Hematopoietic multipotent progenitor cell treated with erythropoietin and hydrocortisone succinate and interleukin-3 and kit ligand, for 15 days (in vitro differentiated cells): ENCODE measurements around the gene MINPP1.
A peak's percentile ranks its signal among the peaks of the same experiment; 100 is the strongest.

ENCODE experiments used
- DNase-seq: peaks from one replicate; pipeline ENCODE4 v3.0.0-alpha.2; 2015; ENCODE audit warnings: low spot score

The MINPP1 gene

DNA sequence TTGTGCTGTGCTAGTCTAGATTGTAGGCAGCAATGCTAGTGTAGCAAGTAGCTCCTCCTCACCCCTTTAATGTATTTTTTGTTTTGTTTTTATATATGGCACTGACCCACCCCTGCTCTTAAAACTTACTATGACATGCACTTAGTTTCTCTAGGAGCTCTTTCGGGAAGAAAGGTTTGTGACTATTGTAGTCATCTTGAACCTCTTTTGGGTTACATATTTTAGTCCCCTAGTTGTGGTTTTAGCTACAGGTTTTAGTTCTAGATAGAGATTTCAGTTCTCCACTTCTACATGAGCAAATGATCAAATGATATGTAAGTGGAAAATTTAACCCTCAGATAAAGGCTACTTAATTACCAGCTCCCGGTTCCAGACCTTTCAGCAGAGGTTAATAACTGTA lies 14.9 kb downstream of the MINPP1 start:
- DNase-seq = no peak

DNA sequence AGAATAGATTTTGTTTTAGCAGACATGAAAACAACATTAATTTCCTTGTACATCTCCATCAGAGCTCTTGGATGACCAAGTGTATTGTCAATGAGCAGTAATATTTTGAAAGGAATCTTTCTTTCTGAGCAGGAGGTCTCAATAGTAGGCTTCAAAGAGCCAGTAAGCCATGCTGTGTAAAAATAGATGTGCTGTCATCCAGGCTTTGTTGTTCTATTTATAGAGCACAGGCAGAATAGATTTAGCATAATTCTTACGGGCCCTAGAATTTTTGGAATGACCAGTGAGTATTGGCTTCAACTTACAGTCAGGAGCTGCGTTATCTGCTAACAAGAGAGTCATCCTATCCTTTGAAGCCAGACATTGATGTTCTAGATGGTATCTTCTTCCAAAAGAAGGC lies 19.0 kb downstream of the MINPP1 start:
- no peak for DNase-seq

DNA sequence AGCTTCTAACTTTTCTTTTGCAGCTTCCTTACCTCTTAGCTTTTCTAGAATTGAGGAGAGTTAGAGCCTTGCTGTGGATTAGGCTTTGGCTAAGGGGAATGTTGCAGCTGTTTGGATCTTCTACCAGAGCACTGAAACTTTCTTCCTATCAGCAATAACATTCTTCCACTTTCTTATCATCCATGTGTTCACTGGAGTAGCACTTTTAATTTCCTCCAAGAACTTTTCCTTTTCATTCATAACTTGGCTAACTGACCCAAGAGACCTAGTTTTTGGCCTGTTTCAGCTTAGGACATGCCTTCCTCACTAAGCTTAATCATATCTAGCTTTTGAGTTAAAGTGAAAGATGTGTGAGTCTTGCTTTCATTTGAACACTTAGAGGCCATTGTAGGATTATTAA lies 19.6 kb downstream of the MINPP1 start:
- DNase-seq = no peak

DNA sequence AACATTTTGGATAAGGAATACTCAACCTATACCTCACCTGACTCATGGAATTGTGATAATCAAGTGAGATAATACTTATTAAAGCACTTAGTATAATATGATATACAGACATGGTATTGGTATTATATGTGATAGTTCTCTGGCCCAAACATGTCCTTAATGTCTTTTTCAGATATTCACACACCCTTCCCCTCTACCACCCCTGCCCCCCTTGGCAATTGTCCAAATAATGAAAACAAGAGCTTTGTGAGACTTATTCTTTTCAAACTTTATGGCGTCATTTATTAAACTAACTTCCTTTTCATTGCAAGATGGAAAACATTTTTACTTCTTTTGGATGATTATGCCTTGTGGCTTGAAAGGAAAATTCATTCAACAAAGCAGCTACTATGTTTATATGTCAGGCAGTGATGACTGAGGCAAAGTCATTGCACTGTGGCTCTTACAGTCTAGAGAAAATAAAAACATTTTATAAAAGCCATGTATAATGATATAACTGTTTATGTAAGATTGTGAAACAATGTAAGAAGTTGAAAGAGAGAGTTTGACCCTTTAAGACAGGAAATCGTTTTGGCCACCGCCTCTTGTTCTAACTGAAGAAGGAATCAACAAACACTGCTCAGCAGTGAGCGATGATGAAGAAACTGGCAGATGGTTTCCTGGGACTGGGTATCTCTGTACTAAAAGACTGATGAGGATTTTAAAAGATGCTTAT lies 27.4 kb downstream of the MINPP1 start:
- no peak for DNase-seq

DNA sequence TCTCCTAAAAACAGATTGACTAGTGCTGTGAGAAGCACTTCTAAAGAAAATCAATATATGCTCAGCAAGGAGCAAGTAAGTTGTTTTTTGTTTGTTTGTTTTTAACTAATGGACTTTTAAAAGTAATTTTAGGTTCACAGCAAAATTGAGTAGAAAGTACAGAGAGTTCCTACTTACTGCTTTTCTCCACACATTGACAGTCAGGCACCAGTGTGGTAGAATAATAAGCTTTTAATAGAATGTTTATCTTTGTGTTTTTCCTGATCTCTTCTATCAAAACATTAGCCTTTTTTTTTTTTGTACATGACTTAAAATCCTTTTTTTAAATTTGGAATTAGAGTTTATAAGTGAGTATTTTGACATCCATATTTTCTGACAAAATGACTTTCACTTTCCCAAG lies 28.0 kb downstream of the MINPP1 start:
- no peak for DNase-seq

DNA sequence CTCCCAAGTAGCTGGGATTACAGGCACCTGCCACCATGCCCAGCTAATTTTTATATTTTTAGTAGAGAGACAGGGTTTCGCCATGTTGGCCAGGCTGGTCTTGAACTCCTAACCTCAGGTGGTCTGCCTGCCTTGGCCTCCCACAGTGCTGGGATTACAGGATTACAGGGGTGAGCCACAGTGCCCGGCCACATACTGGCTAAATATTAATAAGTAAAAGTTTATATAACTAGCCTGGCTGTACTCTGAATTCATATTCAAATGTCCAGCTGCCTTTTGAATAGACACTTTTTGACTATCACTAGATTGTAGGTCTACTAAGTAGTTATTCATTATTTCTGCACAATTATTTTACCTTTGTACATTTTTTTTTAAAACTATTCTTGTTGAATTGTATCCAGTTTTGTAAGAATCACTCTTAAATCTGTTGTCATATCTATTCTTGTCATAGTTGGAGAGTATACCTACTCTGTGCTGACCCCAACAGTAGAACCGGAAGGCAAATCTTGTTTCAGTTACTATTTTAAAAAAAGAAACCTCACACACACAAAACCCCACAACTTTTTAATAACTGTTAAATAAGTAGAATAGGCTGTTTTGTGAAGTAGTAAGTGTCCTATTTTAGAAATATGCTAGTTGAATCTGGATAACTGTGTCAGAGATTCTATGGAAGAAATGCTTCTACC lies 29.6 kb downstream of the MINPP1 start:
- no peak for DNase-seq

DNA sequence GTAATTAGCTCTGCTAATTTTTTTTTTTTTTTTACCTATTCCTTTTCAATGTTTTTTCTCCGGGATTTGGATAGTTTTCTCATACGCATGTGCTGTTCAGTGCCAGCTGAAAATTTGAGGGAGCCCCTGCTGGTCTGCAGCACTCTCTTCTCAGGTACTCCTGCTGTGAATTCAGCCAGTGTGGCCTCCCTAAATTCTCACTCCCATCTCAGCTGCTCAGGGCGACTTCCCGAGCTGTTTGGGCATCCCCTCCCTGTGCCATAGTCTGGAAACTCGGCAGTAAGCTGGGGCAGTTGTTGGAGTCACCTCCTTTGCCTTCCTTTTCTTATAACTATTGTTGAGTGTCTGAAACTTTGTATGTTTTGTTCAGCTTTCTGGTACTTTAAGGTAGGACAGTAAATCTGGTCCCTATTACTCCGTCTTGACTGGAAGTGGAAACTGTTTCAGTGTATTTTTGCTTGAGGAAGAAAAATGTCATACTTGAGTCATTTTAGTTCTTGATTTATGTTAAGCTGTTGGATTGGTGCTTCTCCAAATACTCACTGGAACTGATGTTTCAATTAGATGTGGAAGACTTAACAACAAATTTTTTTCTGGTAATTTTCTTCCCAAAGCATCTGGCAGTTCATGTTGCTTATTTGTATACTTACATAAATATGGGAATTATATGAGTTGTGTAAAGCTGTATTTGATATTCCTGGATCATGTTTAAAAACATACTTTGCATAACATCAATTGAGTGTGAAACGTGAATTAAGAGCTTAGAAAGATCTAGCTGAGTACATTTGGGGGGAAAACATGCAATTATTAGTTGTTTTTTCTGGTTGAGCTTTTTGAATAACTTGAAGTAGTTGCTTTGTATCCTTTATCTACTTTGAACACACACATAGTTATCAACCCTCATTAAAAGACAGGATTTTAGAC lies 33.7 kb downstream of the MINPP1 start:
- DNase-seq = no peak

DNA sequence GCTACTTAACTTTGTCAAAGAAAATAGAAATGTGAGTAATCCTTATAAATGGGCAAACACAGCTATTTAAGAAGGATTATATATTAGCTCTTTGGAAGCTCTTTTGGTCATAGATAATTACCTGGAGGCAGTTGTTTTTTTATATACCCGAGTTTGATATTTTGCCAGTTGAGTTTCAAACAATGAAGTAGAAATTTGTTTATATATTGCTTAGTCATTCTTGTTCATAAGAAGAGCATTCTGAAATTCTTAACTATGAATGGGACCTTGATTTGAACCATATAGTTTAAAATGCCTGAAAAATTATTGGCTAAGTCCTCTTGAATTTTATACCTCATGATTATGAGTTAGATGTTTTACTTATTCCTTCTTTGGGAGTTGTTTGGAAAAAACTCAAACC lies 36.4 kb downstream of the MINPP1 start:
- no peak for DNase-seq

DNA sequence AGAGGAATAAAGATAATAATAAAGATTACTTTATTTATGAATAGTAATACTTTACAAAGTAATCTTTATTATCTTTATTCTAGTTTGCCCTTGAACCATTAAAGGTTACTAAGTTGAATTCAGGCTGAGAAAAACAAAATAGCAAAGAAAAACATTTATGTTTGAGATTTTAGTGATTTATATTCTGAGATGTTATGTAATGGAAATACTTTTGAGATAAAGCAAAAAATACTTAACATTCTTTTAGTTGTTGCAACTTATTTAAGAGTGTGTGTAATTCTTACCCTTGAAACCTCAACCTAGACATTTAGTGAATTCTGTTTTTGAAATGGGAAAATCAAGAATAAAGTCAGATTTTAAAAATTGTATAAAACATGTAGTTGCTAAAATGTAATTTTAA lies 40.0 kb downstream of the MINPP1 start:
- no peak for DNase-seq

DNA sequence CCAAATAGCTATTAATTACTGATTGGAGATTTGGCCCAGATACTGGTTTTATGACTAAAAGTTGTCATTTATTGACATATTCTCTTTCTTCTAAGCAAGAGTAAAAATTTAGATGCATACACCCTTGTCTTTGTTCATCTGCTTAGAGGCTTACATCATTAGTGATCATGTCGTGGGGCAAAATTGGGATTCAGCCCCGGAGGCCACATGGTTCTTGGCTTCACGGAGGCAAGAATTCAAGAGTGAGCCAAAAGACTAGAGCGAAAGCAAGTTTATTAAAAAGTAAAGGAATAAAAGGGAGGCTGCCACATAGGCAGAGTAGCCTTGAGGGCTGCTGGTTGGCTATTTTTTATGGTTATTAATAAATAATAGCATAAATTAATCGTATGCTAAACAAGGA lies 41.1 kb downstream of the MINPP1 start:
- DNase-seq = no peak

DNA sequence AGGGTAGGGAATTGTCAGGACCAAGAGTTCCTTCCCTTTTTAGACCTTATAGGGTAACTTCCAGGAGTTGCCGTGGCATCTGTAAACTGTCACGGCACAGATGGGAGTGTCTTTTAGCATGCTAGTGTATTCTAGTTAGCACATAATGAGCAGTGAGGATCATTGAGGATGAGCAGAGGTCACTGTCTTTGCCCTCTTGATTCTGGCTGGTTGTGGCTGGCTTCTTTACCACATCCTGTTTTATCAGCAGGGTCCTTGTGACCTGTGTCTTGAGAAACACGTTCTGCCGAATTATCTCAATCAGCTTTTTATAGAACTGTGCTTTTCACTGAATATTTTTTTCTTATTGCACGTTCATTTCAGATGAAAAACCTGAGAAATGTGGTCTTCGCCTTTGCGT lies 41.5 kb downstream of the MINPP1 start:
- DNase-seq = no peak

DNA sequence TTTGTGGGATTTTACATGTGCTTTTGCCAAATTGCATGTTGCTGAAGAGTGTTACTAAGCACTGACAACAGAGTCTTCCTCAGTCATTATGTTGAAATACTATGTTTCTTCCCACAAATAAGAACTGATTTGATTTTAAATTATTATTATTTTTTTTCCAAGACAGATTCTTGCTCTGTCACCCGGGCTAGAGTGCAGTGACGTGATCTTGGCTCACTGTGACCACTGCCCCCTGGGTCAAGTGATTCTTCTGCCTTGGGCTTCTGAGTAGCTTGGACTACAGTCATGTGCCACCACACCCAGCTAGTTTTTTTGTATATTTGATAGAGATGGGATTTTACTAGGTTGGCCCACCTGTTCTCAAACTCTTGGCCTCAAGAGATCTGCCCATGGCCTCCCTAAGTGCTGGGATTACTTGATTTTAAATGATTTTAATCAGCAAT lies 42.3 kb downstream of the MINPP1 start:
- DNase-seq = no peak

DNA sequence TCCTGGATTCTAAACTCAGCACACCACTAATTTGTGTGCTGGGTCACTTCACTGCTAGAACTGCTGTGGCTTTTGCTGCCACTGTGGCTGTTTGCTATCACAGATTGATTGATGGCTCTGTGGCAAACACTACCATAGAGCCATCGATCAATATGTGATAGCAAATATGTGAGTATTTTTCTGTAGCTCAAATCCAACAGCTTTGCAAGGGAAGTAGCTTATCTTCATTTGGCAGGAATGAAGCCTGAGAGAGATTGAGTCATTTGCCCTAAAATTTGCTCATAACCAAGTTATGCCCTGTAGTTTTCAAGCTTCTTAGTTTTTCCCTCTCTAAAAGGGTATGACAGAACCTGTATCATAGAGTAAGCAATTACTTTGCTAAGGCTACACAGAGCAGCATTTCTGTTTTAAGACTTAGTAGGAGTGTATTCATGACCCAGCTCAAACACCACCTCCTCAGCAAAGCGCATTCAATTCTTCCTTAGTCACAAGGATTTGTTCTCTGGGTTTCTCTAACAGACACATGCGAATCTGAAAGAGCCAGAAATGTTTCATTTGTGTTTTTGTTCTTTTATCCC lies 43.1 kb downstream of the MINPP1 start:
- DNase-seq = peak; percentile 27

DNA sequence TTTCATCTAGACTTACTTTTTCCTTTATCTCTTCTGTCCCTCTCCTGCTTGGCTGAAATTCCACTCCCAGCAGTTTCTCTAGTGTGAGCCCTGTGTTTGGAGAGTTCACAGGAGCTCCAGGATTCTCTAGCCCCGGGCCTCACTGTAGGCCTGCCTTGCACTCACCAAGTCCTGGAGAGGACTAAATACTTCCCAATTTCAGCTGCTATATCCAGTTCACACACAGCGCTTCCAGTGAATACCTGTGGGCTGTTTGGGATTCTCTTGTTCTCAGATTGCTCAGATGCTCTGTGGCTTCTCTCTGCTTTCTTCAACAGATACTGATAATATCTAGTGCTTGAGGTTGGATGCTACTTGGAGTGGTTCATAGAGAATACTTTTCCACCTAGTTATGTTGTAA lies 46.0 kb downstream of the MINPP1 start:
- DNase-seq = no peak

DNA sequence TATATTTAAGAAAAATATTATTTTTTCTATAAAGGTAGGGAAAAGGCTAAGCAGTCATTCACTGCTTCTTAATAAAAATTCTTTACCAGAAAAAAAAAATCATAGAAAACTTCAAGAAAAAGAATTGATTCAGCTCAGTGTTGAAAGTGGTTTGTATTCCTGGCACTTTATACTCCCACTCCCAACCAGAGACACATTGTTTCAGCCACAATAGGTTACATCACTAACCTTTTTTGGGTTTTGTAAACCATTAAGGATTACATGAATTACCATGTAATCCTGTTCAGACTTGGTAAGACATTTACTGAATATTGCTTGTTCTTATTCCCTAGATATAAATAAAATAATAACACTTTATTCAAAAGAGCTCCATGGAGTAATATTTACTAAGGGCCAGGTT lies 46.6 kb downstream of the MINPP1 start:
- no peak for DNase-seq

DNA sequence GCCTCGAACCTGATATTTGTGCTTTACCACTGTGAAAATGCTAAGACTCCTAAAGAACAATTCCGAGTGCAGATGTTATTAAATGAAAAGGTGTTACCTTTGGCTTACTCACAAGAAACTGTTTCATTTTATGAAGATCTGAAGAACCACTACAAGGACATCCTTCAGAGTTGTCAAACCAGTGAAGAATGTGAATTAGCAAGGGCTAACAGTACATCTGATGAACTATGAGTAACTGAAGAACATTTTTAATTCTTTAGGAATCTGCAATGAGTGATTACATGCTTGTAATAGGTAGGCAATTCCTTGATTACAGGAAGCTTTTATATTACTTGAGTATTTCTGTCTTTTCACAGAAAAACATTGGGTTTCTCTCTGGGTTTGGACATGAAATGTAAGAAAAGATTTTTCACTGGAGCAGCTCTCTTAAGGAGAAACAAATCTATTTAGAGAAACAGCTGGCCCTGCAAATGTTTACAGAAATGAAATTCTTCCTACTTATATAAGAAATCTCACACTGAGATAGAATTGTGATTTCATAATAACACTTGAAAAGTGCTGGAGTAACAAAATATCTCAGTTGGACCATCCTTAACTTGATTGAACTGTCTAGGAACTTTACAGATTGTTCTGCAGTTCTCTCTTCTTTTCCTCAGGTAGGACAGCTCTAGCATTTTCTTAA lies 47.7 kb downstream of the MINPP1 start:
- no peak for DNase-seq

DNA sequence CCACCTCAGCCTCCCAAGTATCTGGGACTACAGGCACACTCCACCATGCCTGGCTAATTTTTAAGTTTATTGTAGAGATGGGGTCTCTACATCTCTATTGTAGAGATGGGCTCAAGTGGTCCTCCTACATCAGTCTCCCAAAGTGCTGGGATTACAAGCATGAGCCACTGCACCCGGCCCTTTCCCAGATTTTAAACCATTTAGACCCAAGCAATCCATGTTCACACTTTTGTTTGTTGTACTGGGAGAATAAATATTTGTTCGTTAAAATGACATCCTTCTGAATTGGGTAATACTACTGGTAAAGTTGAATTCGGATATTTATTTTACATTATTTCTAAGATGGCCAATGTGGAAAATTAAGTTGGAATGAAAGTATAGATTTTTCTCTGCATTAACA lies 52.7 kb downstream of the MINPP1 start:
- no peak for DNase-seq

DNA sequence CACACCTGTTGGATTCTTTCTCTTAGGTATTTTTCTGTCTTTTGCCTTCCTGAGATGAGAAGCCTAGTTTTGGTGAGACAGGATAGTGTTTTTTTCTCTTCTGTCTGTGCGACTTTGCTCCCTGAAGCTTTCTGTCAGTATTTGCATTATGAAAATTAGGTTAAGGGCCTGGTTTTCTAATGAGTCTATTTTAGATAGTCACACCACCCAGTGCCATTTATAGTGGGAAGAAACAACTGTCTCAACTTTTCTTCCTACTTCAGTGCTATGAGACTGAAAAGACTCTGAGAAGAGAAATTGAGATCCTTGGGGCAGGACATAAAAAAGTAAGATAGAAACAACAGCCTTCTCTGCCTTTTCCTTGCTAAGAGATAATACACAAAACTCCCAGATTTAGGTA lies 53.6 kb downstream of the MINPP1 start:
- DNase-seq = no peak

DNA sequence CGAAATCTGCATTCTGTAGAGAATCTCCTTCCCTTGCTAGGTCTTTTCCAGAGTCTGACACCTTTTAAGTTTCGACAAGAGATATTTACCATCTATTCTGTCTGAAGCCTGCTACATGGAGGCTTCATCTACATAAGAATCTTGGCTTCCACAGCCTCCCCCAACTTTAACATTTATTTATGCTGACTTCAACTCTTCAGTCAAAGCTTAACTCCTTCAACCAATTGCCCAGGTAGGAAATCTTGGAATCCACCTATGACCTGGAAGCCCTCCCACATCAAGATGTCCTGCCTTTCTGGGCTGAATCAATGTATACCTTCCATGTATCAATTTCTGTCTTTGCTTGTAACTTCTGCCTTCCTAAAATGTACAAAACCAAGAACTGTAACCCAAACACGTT lies 54.7 kb downstream of the MINPP1 start:
- DNase-seq = no peak

DNA sequence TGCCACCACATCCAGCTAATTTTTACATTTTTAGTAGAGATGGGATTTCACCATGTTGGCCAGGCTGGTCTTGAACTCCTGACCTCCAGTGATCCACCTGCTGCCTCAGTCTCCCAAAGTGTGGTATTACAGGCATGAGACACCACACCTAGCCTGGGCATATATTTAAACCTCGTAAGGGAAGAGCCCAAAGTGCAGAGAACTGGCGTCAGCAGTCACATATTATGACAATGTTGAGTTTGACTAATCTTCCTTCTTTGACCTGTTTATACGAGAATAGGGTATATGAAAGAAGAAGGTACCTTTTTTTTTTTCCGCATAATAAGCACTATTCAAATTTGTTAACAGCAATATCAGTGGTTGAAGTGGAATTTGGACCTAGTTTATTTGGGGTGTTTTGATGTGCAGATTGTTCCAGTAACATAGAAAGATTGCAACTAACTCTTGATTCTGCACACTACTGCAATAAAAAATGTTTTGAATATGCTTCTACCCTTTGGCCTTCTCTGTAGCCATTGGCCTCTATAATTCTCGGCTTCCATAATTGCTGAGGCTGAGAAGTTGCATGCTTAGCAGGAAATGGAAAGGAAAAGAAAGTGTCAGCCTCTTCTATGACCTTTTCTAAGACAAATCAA lies 55.9 kb downstream of the MINPP1 start:
- no peak for DNase-seq

DNA sequence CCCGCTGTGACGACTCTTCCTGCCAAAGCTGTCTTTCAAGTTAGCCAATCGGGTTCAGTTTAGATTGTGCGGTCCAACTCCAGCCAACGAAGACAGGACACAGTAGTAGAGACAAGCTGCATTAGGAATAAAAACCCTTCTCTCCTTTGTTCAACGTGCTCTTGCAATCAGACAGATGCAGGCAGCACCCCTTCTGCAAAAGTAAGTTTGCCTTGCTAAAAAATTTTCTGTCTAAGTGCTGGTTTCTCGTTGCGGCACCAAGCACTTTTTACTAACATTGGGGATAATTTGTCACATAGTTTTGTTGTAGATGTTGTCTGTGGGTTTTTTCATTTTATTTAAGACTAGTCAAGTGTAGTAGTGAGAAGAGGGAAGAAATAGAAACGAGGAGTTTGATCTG lies 58.1 kb downstream of the MINPP1 start:
- DNase-seq = no peak
